ENCODE measurements around the gene SLC5A6. TPM values are rescaled to one million over a fixed set of nuclear protein-coding genes. Genes with fewer than 3 reads are reported as not detected.

SLC5A6 gene
- polyA plus RNA-seq, 1 of the 3 experiments (the other 2 are of a cell fraction), result 75.7 TPM

- DNase-seq, result no peak
- H3K4me1 ChIP-seq (ENCODE audit: control insufficient read depth in 1 of 2, insufficient read depth in 2 of 2, low read depth in 1 of 2, low read length in 1 of 2), result no peaks in the 10 kb centered on the region
- H4K20me1 ChIP-seq (ENCODE audit: insufficient read depth), result no peaks in the 10 kb centered on the region
- WGBS (ENCODE audit: low lambda C conversion rate), result 90% methylated on average over 3 of the region's 3 CpGs
- no peak overlapping the region for H3K4me3 ChIP-seq (ENCODE audit: low read depth in 2 of 2, low read length in 1 of 2)
- TF ChIP-seq GATA2 (CRISPR knock-in tag; IDR thresholded peaks at IDR 0.05), result no peak
- no peak for TF ChIP-seq FOSL2 (IDR thresholded peaks at IDR 0.05; ENCODE audit: borderline replicate concordance, low read depth)
- TF ChIP-seq TCF12 (IDR thresholded peaks at IDR 0.05), result no peak
- TF ChIP-seq, protein P1, sequence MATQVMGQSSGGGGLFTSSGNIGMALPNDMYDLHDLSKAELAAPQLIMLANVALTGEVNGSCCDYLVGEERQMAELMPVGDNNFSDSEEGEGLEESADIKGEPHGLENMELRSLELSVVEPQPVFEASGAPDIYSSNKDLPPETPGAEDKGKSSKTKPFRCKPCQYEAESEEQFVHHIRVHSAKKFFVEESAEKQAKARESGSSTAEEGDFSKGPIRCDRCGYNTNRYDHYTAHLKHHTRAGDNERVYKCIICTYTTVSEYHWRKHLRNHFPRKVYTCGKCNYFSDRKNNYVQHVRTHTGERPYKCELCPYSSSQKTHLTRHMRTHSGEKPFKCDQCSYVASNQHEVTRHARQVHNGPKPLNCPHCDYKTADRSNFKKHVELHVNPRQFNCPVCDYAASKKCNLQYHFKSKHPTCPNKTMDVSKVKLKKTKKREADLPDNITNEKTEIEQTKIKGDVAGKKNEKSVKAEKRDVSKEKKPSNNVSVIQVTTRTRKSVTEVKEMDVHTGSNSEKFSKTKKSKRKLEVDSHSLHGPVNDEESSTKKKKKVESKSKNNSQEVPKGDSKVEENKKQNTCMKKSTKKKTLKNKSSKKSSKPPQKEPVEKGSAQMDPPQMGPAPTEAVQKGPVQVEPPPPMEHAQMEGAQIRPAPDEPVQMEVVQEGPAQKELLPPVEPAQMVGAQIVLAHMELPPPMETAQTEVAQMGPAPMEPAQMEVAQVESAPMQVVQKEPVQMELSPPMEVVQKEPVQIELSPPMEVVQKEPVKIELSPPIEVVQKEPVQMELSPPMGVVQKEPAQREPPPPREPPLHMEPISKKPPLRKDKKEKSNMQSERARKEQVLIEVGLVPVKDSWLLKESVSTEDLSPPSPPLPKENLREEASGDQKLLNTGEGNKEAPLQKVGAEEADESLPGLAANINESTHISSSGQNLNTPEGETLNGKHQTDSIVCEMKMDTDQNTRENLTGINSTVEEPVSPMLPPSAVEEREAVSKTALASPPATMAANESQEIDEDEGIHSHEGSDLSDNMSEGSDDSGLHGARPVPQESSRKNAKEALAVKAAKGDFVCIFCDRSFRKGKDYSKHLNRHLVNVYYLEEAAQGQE (IDR thresholded peaks at IDR 0.05; ENCODE audit: low read depth, low read length), result no peak
- no peak for TF ChIP-seq RCOR1 (IDR thresholded peaks at IDR 0.05; ENCODE audit: low read length)
- TF ChIP-seq MEF2A (IDR thresholded peaks at IDR 0.05; ENCODE audit: borderline replicate concordance, low read depth), result no peak
- no peak for TF ChIP-seq TEAD4 (IDR thresholded peaks at IDR 0.05; ENCODE audit: borderline replicate concordance, insufficient read depth)
- no peak for TF ChIP-seq USF1 (IDR thresholded peaks at IDR 0.05; ENCODE audit: borderline replicate concordance, low read depth)
- TF ChIP-seq, protein P2, sequence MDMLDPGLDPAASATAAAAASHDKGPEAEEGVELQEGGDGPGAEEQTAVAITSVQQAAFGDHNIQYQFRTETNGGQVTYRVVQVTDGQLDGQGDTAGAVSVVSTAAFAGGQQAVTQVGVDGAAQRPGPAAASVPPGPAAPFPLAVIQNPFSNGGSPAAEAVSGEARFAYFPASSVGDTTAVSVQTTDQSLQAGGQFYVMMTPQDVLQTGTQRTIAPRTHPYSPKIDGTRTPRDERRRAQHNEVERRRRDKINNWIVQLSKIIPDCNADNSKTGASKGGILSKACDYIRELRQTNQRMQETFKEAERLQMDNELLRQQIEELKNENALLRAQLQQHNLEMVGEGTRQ (IDR thresholded peaks at IDR 0.05; ENCODE audit: borderline replicate concordance, low read depth, low read length), result no peak
- TF ChIP-seq JUND (IDR thresholded peaks at IDR 0.05), result no peak
- no peak for TF ChIP-seq ELF1 (IDR thresholded peaks at IDR 0.05)
- TF ChIP-seq EZH2phosphoT487 (IDR thresholded peaks at IDR 0.05; ENCODE audit: borderline replicate concordance, low read depth), result no peak
- TF ChIP-seq NFIC (IDR thresholded peaks at IDR 0.05; ENCODE audit: borderline replicate concordance), result no peak
- TF ChIP-seq POLR2AphosphoS5 (IDR thresholded peaks at IDR 0.05; ENCODE audit: low read depth, low read length), result no peak
- TF ChIP-seq, protein P3, sequence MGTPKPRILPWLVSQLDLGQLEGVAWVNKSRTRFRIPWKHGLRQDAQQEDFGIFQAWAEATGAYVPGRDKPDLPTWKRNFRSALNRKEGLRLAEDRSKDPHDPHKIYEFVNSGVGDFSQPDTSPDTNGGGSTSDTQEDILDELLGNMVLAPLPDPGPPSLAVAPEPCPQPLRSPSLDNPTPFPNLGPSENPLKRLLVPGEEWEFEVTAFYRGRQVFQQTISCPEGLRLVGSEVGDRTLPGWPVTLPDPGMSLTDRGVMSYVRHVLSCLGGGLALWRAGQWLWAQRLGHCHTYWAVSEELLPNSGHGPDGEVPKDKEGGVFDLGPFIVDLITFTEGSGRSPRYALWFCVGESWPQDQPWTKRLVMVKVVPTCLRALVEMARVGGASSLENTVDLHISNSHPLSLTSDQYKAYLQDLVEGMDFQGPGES (IDR thresholded peaks at IDR 0.05; ENCODE audit: low read depth, low read length), result no peak
- H3K27me3 ChIP-seq (ENCODE audit: insufficient read depth), result no peaks in the 10 kb centered on the region
- H3K4me2 ChIP-seq, result no peak overlapping the region
- no peak overlapping the region for H3K9ac ChIP-seq
- H3K9me2 ChIP-seq, result no peaks in the 10 kb centered on the region
- no peaks in the 10 kb centered on the region for H3F3A ChIP-seq (replicated peaks; ENCODE audit: insufficient read depth)
- ChIA-PET POLR2A (no interaction called here), CTCF (interaction anchor here (0.7 to 6.8 kb wide), 3 partner anchors 15 to 67 kb away, joined by 4 to 39 read pairs (median 4); partner anchors contain the start of gene TRIM54)
- no peak overlapping the region for H2AFZ ChIP-seq (ENCODE audit: low read depth)
- peaks cover 48 to 93% of the 10 kb centered on the region in 2 experiments for H3K36me3 ChIP-seq (replicated peaks in 1 of 2; ENCODE audit: control insufficient read depth in 1 of 2, insufficient read depth in 2 of 2, low read length in 1 of 2)
- no peak overlapping the region for H3K27ac ChIP-seq (ENCODE audit: low read depth in 2 of 2, low read length in 1 of 2)
- no peaks in the 10 kb centered on the region for H3K79me2 ChIP-seq (ENCODE audit: insufficient read depth)
- no peaks in the 10 kb centered on the region for H3K9me3 ChIP-seq
Observed at GRCh38 chr2:27236626-27237025, 24.6 kb upstream of the SLC5A6 start.

Data from SK-N-SH (cell line).